NCI-H748 (cell line): ENCODE measurements around the gene NR2F1-AS1.

Source experiments
- DNase-seq: peaks from one replicate; lab custom pipeline; 2025; ENCODE audit not compliant: unreplicated experiment; lab: John Stamatoyannopoulos, UW

NR2F1-AS1 gene

GRCh38 chr5:93580927-93581445 is at the start of gene NR2F1-AS1:
Gene NR2F1-AS1 (minus strand): TSS chr5:93581219.
- peak; percentile 77 for DNase-seq

GRCh38 chr5:93626801-93627200 is 45.8 kb upstream of the NR2F1-AS1 start:
- no peak for DNase-seq

GRCh38 chr5:93623153-93623552 is 42.1 kb upstream of the NR2F1-AS1 start:
- DNase-seq = no peak

GRCh38 chr5:93622240-93622885 is 41.3 kb upstream of the NR2F1-AS1 start:
- DNase-seq = peak; percentile 99

- peak; percentile 98 for DNase-seq
Measured at GRCh38 chr5:93621327-93621798, 40.3 kb upstream of the NR2F1-AS1 start.

- DNase-seq = peak; percentile 94
Measured at GRCh38 chr5:93620487-93621326, 39.7 kb upstream of the NR2F1-AS1 start.

GRCh38 chr5:93616538-93617174 is 35.6 kb upstream of the NR2F1-AS1 start:
- no peak for DNase-seq

GRCh38 chr5:93612855-93613243 is 31.8 kb upstream of the NR2F1-AS1 start:
- no peak for DNase-seq

GRCh38 chr5:93611976-93612854 is 31.2 kb upstream of the NR2F1-AS1 start:
- peak; percentile 89 for DNase-seq

GRCh38 chr5:93611273-93611975 is 30.4 kb upstream of the NR2F1-AS1 start:
- DNase-seq = no peak

GRCh38 chr5:93610581-93611272 is 29.7 kb upstream of the NR2F1-AS1 start:
- DNase-seq = peak; percentile 76

GRCh38 chr5:93609762-93610161 is 28.7 kb upstream of the NR2F1-AS1 start:
- DNase-seq = peak; percentile 65

- DNase-seq = no peak
Measured at GRCh38 chr5:93608855-93609254, 27.8 kb upstream of the NR2F1-AS1 start.

GRCh38 chr5:93607367-93608258 is 26.6 kb upstream of the NR2F1-AS1 start:
- peak; percentile 97 for DNase-seq

- DNase-seq = no peak
Measured at GRCh38 chr5:93606382-93606752, 25.3 kb upstream of the NR2F1-AS1 start.

GRCh38 chr5:93604644-93605515 is 23.9 kb upstream of the NR2F1-AS1 start:
- DNase-seq = no peak
